HL-60/S4 treated with retinoic acid at 250 ng/mL for 4 days and 3 days (cell line): ENCODE measurements around the gene DMAC2L.

Source experiments
- in situ Hi-C: fragments of 300-500 bp; cut with MboI; formaldehyde crosslinking; loops from 2 replicates; pipeline ENCODE4 v1.7.0; 2022; ENCODE audit warnings: low sequenced_read_pairs

Gene DMAC2L, protein sequence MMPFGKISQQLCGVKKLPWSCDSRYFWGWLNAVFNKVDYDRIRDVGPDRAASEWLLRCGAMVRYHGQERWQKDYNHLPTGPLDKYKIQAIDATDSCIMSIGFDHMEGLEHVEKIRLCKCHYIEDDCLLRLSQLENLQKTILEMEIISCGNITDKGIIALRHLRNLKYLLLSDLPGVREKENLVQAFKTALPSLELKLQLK

GRCh38 chr14:50311972-50312733 lies at the start of gene DMAC2L, which contains the start of gene L2HGDH:
DMAC2L (plus strand) TSS chr14:50312324; CDS start chr14:50321488, 9,164 bp downstream.
L2HGDH (minus strand) TSS chr14:50312229; CDS start chr14:50312150, 79 bp downstream.
- in situ Hi-C loops = loop anchor here (10.0 kb wide), 1 partner anchor 213 kb away; no protein-coding TSS in a partner anchor

DNA sequence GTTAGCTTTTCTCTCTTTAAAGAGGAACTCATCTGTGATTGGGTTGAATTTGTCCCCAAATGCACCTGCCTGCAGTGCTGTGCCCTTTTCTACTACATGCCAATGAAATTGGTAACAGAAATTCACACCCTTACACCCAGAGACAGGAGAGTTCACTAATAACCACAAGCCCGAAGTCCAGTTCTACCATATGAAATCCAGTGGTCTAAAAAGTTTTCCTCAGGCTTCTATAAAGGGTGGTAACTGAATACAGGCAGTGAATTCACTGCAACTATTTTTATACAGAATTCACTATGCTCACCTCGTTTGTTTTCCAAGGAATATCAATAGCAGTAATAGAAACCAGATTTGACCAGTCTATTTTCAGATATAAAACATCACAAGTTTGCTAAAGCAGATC lies 49.3 kb upstream of the DMAC2L start:
- in situ Hi-C loops = no loop called here

DNA sequence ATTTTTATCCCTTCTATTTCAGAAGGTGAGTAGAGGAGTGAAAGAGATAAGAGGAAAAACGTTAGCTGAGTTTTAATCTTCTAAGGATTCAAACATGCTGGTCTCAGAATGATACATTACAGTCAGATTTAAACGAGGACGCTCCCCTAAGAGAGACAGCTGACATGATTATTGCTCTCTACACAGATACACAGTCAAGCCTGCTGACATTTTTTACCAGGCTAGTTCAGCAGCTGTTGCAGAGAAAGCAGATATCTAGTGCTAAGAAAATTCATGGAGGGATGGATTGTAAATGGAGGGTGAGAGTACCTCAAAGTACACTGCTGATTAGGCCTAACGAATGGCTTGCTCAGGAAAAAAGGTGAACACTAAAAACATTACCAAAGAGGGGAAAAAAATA lies 48.8 kb upstream of the DMAC2L start:
- in situ Hi-C loops = no loop called here

GRCh38 chr14:50265029-50265428 lies 47.1 kb upstream of the DMAC2L start:
- in situ Hi-C loops = no loop called here

DNA sequence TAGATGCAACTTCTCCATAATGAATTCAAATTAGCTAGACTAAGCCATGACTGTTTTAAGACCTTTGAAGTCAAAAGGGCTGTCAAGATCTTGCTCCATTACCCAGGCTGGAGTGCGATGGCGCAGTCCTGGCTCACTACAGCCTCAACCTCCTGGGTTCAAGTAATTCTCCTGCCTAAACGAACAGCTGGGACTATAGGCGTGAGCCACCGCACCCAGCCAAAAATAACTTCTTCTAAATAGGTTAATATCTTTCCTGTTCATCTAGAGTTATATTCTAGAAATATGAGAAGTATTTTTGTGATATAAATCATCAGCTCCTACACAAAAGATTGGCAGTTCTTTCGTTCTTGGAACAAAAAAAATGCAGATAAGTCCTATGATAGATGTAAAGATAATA lies 41.2 kb upstream of the DMAC2L start:
- in situ Hi-C loops = no loop called here

- in situ Hi-C loops = no loop called here
Measured at GRCh38 chr14:50272498-50272897, 39.6 kb upstream of the DMAC2L start.

- in situ Hi-C loops = no loop called here
Measured at GRCh38 chr14:50285861-50286260, 26.3 kb upstream of the DMAC2L start.

DNA sequence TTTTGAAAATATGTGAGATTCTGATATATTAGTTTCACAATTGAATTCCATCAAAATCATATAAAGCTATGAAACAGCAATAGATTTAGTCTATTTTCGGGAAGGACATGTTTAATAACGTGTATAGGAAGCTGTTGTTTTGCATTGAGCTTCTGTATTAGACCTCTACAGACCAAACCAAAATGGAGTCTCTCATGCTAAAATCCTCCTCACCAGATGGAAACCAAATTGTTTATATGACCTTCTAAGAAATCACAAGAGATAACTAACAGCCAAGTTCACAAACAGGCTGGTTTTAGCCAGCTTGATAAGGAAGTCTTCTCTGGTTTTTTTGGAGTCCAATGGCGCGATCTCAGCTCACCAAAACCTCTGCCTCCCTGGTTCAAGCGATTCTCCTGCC lies 24.0 kb upstream of the DMAC2L start:
- in situ Hi-C loops = no loop called here

GRCh38 chr14:50290306-50290705 lies 21.8 kb upstream of the DMAC2L start:
- in situ Hi-C loops = no loop called here

DNA sequence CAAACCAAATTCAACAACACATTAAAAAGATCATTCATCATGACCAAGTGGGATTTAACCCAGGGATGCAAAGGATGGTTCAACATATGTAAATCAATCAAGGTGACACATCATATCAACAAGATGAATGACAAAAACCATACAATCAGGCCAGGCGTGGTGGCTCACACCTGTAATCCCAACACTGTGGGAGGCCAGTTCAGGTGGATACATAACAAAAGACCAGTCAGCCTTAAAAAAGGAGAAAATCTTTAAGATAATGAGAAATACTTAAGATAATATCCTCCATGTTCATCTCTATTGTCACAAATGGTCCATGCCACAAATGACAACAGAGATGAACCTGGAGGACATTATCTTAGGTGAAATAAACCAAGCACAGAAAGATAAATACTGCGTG lies 12.5 kb upstream of the DMAC2L start:
- in situ Hi-C loops = no loop called here

- in situ Hi-C loops = no loop called here
Measured at GRCh38 chr14:50301914-50302313, 10.2 kb upstream of the DMAC2L start.

- in situ Hi-C loops = no loop called here
Measured at GRCh38 chr14:50303744-50304471, 8.2 kb upstream of the DMAC2L start.

DNA sequence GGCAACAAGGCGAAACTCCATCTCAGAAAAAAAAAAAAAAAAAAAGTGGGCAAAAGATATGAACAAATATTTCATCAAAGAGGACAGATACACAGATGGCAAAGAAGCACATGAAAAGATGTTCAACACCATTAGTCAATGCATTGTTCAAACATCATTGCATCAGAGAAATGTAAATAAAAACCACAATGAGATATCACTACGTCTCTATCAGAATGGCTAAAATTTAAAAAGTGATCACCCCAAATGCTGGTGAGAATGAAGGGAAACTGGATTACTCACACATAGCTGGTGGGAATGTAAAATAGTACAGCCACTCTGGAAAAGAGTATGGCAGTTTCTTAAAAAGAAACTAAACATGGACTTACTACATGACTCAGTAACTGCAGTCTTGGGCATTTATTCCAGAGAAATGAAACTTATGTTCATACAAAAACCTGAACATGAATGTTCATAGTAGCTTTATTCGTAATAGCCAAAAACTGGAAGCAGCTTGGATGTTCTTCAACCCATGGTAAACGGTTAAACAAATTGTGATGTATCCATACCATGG lies 3.7 kb upstream of the DMAC2L start:
- in situ Hi-C loops = no loop called here

DNA sequence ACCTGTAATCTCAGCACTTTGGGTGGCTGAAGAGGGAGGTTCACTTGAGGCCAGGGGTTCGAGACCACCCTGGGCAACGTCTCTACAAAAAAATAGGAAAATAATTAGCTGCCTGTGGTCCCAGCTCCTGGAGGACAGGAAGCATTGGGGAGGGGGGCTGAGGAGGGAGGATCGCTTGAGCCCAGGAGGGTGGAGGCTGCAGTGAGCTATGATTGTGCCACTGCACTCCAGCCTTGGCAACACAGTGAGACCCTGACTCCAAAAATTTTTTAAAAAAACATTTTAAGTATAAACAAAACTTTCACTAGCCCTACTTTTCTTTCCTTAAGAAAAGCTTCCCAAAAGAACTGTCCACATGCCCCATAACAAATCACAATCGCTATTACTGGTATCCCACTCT lies 1.7 kb upstream of the DMAC2L start:
- in situ Hi-C loops = loop anchor here (10.0 kb wide), 1 partner anchor 214 kb away; no protein-coding TSS in a partner anchor

DNA sequence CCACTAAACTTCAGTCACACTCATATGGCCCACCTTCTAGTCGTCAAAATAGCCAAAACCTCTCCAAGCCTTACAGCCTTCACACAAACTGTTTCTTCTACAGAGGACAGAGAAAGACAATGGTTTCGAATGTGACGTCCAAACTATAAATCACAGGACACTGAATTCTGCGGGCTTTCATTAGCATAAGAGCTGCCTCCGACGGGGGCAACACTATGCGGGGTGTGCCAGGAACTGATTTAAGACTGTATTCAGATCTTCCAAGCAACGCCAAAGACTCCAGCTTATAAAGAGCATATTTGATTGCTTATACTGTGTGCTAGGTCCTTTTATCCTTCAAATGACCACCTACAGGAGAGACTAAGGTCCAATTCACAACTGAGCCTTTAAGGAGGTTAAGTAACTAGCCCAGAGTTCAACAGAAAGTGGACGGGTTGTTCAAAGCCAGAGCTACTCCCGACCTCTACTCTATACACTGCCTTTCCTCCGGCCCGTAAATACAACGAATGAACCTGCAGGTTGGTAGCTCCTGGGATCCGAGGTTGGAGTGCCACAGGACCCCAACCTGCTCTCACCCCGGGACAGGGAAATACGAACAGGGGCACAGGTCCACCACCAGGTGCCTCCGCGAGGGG lies 670 bp upstream of the DMAC2L start:
- in situ Hi-C loops = loop anchor here (10.0 kb wide), 1 partner anchor 213 kb away; no protein-coding TSS in a partner anchor

GRCh38 chr14:50312734-50313054 lies 570 bp downstream of the DMAC2L start:
- in situ Hi-C loops = loop anchor here (10.0 kb wide), 1 partner anchor 212 kb away; no protein-coding TSS in a partner anchor

- in situ Hi-C loops = loop anchor here (10.0 kb wide), 1 partner anchor 211 kb away; no protein-coding TSS in a partner anchor
Measured at GRCh38 chr14:50314098-50314497, 2.0 kb downstream of the DMAC2L start.

- in situ Hi-C loops = loop anchor here (10.0 kb wide), 1 partner anchor 207 kb away; no protein-coding TSS in a partner anchor
Measured at GRCh38 chr14:50318031-50318626, 6.0 kb downstream of the DMAC2L start.

GRCh38 chr14:50319293-50319692 lies 7.2 kb downstream of the DMAC2L start:
- in situ Hi-C loops = loop anchor here (10.0 kb wide), 1 partner anchor 206 kb away; no protein-coding TSS in a partner anchor

DNA sequence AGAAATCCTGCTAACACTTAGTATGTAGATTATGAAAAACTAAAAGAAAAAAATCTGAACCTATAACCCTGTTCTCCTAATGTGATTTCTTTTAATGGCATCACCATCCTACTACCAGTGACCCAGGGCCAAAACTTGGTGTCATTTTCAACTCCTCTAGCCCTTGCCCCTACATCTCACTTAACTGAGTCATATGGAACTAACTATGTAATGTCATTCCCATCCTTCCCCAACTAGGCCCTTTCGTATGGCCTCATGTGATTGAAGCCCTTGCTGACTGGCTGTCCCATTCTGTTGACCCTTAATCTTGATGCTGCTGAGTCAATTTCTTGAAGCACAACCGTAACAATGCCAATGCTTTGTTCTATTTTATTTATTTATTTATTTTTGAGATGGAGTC lies 7.6 kb downstream of the DMAC2L start:
- in situ Hi-C loops = loop anchor here (10.0 kb wide), 1 partner anchor 205 kb away; no protein-coding TSS in a partner anchor
